ENCODE data around the gene ENOPH1.
"Not testable (repeated sequence)": the region's sequence is repeated elsewhere in the genome, so short reads cannot be mapped to it uniquely, and the experiment has no call there.

Gene ENOPH1

GRCh38 chr4:82388405-82388804 lies 42.0 kb upstream of the ENOPH1 start:
- Histone ChIP-seq H3K27ac (no peak overlapping the region), H3K4me3 (ENCODE audit: low read depth, low read length) (no peak overlapping the region), H3K27me3 (ENCODE audit: insufficient read depth, low read depth, severe bottlenecking) (no peaks in the 10 kb centered on the region), H3K9me3 (ENCODE audit: severe bottlenecking) (no peaks in the 10 kb centered on the region), H3K36me3 (no peaks in the 10 kb centered on the region)
- DNase-seq, result no peak
- peak; percentile 30; the same call in 1 of the 2 replicates for TF ChIP-seq CTCF (IDR thresholded peaks at IDR 0.05; ENCODE audit: low read depth, low read length)

DNA sequence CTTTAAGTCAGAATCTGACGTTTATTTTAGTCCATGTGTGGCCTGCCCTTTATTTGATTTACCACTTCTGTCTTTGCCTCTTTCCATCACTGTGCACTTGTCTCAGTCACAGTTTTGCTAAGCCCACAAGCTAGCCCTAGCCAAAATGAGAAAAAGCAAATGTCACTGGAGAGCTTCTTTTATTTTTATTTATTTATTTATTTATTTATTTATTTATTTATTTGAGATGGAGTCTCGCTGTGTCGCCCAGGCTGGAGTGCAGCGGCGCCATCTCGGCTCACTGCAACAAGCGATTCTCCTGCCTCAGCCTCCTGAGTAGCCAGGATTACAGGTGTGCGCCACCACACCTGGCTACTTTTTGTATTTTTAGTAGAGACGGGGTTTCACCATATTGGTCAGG lies 40.3 kb upstream of the ENOPH1 start:
- not testable (repeated sequence) for H3K27me3 ChIP-seq (ENCODE audit: insufficient read depth, low read depth, severe bottlenecking); H3K27ac ChIP-seq; DNase-seq; H3K4me3 ChIP-seq (ENCODE audit: low read depth, low read length); H3K36me3 ChIP-seq; H3K9me3 ChIP-seq (ENCODE audit: severe bottlenecking)

DNA sequence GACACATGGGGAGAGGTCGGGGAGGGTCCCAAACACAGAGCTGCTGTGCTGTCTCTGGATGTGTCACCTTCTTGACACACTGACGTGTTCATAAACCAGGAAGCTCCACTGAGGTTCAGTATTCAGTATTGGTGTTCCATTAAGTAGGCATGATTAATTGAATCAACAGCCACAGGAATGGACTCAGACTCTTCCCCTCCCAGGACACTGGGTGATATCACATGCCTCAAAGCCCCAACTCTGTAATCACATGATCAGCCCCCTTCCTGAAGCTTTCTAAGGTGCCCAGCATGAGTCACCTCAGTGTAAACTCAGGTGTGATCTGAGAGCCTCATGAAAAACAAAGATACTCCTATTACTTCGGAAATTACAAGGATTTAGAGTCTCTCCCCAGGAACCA lies 35.5 kb upstream of the ENOPH1 start:
- TF ChIP-seq CTCF (IDR thresholded peaks at IDR 0.05; ENCODE audit: low read depth, low read length), result no peak
- H3K9me3 ChIP-seq (ENCODE audit: severe bottlenecking), result no peaks in the 10 kb centered on the region
- DNase-seq, result no peak
- no peaks in the 10 kb centered on the region for H3K27me3 ChIP-seq (ENCODE audit: insufficient read depth, low read depth, severe bottlenecking)
- no peak overlapping the region for H3K4me3 ChIP-seq (ENCODE audit: low read depth, low read length)
- no peak overlapping the region for H3K27ac ChIP-seq
- H3K36me3 ChIP-seq, result no peaks in the 10 kb centered on the region

DNA sequence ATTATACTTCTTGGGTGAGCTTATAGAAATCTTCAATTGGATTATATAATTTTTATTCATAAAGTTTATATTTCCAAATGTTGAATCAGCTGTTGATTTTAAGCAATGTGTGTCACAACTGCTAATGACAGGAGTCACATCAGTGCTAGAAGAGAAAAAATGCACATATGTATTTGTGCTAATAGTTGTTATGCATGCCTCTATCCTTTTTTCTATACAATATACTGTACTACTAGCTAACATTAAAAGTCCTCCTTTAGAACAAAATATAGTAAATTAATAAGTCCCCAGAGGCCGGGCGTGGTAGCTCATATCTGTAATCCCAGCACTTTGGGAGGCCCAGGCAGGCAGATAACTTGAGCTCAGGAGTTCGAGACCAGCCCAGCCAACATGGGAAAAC lies 32.9 kb upstream of the ENOPH1 start:
- no peak for DNase-seq
- TF ChIP-seq CTCF (IDR thresholded peaks at IDR 0.05; ENCODE audit: low read depth, low read length), result no peak
- H3K27me3 ChIP-seq (ENCODE audit: insufficient read depth, low read depth, severe bottlenecking), result no peaks in the 10 kb centered on the region
- no peaks in the 10 kb centered on the region for H3K9me3 ChIP-seq (ENCODE audit: severe bottlenecking)
- H3K36me3 ChIP-seq, result no peaks in the 10 kb centered on the region
- no peak overlapping the region for H3K4me3 ChIP-seq (ENCODE audit: low read depth, low read length)
- no peak overlapping the region for H3K27ac ChIP-seq

DNA sequence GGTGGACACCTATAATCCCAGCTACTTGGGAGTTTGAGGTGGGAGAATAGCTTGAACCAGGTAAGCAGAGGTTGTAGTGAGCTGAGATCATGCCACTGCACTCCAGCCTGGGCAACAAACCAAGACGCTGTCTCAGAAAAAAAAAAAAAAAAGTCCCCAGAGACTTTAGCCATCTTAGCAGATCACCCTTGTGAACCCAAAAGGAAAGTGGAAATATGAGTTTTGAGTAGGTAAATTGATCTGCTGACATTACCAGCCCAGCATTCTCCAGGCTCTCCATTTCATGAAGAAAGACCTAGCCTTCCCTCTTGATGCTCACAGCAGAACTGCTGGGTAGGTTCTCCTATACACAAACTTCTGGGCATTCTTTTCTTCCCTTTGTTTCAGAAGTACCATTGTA lies 32.1 kb upstream of the ENOPH1 start:
- Histone ChIP-seq H3K36me3 (no peaks in the 10 kb centered on the region), H3K27me3 (ENCODE audit: insufficient read depth, low read depth, severe bottlenecking) (no peaks in the 10 kb centered on the region), H3K4me3 (ENCODE audit: low read depth, low read length) (no peak overlapping the region), H3K9me3 (ENCODE audit: severe bottlenecking) (no peaks in the 10 kb centered on the region), H3K27ac (no peak overlapping the region)
- DNase-seq, result no peak
- no peak for TF ChIP-seq CTCF (IDR thresholded peaks at IDR 0.05; ENCODE audit: low read depth, low read length)

DNA sequence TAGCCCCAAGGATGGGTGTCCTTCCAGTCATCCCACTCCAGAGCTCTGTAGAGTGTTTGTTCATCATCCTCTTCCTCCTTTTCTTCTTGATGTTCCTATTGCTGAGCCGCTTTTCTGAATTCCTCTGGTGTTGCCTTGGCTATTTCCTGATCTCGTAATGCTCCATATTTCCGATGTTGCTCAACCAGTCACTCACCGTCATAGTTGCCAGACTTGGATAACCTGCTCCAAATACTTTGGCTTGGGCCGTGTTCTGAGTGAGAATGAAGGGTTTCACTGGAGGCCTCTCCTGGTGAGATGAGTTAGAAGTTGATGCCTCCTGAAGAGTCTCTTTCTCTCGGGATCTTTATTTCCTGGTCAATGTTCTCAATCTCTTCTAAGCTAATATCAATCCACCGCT lies 28.8 kb upstream of the ENOPH1 start:
- H3K4me3 ChIP-seq (ENCODE audit: low read depth, low read length), result no peak overlapping the region
- no peak for TF ChIP-seq CTCF (IDR thresholded peaks at IDR 0.05; ENCODE audit: low read depth, low read length)
- H3K27ac ChIP-seq, result no peak overlapping the region
- H3K36me3 ChIP-seq, result no peaks in the 10 kb centered on the region
- DNase-seq, result no peak
- no peaks in the 10 kb centered on the region for H3K9me3 ChIP-seq (ENCODE audit: severe bottlenecking)
- no peaks in the 10 kb centered on the region for H3K27me3 ChIP-seq (ENCODE audit: insufficient read depth, low read depth, severe bottlenecking)

Data from WERI-Rb-1 (cell line).